HG02970 (cell line): ENCODE measurements around the gene TMEM269.
"Not testable (repeated sequence)": the region's sequence is repeated elsewhere in the genome, so short reads cannot be mapped to it uniquely, and the experiment has no call there.

Experiments used
- ATAC-seq: cut with Tn5 transposase; IDR thresholded peaks from one replicate; pipeline ENCODE4 v1.9.1; 2021; ENCODE audit warnings: mild to moderate bottlenecking, moderate library complexity, moderate number of reproducible peaks; ENCODE audit not compliant: unreplicated experiment, low FRiP score

TMEM269 gene

DNA sequence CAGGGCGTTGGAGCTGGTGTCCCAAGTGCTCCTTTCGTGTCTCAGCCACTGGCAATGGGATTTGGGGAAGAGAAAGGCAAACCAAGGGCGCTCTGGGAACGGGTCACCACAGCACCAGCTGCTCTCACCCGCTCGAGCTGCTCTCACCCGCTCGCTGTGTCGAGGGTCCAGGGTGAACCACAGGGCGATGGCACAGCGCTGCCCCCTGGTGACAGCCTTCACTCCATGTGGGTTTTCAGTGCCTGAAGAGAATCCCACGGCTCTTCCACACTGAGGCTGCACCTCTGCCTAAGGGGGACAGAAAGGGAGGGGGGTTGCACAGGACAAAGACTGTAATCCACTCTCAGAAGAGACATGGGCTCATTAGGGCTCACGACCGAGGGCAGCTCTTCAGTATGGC is 37.7 kb upstream of the TMEM269 start:
- ATAC-seq = no peak

DNA sequence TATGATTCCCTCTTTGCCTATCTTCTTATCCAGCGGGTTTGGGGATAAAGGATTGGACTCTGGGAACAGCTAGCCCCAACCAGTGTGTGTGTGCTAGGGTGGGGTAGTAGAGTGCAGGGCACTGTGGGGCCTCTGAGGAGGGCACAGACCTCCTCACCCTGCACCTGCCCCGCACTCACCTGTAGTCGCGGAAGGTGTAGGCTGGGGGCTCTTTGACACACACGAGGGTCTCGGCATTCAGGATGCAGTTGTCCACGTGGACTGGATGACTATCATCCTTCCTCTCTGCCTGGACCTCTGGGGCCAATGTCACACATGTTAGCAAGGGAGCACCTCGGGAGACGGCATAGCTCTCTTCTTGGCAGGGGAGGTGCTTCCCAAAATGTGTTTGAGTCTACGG is 36.8 kb upstream of the TMEM269 start:
- no peak for ATAC-seq

DNA sequence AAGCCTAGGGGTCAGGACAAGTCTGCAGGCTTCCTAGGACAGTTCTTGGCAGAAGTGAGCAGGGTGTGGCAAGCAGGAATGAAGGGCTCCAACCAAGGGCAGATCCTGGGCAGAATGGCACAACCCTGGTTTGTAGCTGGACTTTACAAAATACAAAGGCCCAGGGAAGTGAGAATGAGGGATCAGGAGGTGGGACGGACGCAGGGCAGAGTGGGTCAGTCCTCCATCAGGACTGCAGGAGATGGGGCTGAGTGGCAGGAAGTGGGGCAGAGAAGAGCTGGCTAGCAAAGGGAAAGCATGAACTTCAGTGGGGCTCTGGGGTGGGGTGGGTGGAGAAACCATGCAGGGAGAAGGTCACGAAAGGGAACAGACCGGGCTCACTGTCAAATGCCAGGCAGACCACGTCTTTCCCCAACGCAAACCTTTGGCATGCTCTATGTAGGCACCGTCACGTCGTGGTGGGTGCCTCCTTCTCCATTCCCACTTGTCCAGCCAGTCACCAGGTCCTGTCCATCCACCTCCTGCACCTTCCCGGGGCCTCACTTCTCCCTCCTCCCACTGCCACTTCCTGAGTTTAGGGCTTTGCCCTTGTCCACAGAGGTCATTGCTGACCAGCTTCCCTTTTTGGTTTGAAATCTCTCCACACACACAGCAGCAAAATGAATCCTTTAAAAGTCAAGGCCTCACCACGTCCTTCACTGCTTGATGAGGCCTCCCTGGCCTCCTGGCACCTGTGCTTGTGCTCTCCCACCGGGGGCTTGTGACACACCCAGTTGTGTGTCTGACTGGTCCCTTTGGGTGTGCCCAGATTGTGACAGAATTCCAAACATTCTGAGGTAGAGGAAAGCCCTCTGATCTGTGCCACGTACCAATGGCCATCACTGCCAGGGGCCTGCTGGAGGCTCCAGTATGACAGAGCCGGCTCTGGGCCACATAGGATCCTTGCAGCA is 36.1 kb upstream of the TMEM269 start:
- no peak for ATAC-seq

DNA sequence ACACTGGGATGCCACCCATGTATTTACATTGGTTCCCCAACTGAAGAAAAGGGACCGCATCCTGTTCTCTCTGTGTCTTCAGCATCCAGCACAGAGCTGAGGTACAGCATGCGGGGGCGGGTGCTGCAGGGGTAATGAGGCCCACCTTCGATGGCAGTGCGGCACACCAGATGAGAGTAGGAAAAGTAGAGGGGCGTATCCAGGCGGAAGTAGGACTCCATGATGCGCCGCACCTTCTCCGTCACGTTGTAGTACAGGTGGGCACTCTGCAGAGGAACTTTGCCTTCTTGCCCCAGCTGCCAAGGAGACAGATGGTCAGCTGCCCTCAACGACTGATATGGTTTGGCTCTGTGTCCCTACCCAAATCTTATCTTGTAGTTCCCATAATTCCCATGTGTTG is 34.8 kb upstream of the TMEM269 start:
- no peak for ATAC-seq

DNA sequence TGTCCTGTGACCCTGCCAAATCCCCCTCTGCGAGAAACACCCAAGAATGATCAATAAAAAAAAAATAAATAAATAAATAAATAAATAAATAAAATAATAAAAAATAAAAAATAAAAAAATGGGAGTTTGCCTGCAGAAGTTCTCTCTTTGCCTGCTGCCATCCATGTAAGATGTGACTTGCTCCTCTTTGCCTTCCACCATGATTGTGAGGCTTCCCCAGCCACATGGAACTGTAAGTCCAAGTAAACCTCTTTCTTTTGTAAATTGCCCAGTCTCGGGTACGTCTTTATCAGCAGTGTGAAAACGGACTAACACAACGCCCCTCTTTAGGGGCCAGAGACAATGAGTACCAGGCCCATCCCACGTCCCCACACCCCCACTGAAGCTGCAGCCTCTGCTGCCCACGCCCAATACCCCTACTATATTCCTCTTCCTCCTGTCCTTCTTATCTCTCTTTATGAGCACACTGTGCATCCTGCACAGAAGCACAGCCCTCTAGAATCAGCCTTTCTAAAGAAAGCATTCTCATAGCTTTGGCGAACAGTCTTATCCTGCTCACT is 33.2 kb upstream of the TMEM269 start:
- not testable (repeated sequence) for ATAC-seq

DNA sequence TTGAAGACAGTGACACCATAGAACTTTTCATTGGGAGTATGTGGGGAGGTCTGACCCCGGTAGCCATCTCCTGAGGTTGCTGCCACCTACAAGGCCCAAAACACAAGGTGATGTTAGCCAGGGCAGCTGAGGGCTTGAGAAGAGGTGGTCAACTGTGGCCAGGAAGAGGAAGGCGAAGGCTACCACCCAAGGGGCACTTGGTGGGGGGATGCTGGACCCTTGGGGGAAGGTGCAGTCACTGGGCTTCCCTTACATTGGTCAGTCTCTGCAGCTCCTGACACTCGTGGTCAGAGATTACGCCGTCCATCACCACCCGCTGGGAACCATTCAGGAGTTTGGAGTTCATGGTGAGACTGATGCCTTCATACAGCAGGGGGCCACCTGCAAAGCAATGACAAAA is 32.5 kb upstream of the TMEM269 start:
- no peak for ATAC-seq

DNA sequence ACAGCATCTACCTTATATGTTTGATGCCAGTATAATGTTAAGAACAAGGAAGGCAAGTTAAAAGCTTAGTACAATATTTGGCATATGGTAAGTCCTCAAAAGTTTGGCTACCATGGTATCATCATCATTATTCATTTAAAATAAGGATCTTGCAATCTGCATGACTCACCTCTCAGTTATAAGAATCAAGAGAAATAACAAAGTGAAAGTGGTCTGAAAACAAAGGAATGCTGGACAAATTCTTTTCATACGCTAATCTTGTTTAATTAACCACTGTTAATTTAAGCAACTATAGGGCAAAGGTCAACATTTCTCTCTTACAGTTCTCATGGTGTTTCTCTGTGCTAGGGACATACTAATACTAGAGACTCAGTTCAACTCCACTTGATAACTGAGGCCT is 31.7 kb upstream of the TMEM269 start:
- no peak for ATAC-seq

DNA sequence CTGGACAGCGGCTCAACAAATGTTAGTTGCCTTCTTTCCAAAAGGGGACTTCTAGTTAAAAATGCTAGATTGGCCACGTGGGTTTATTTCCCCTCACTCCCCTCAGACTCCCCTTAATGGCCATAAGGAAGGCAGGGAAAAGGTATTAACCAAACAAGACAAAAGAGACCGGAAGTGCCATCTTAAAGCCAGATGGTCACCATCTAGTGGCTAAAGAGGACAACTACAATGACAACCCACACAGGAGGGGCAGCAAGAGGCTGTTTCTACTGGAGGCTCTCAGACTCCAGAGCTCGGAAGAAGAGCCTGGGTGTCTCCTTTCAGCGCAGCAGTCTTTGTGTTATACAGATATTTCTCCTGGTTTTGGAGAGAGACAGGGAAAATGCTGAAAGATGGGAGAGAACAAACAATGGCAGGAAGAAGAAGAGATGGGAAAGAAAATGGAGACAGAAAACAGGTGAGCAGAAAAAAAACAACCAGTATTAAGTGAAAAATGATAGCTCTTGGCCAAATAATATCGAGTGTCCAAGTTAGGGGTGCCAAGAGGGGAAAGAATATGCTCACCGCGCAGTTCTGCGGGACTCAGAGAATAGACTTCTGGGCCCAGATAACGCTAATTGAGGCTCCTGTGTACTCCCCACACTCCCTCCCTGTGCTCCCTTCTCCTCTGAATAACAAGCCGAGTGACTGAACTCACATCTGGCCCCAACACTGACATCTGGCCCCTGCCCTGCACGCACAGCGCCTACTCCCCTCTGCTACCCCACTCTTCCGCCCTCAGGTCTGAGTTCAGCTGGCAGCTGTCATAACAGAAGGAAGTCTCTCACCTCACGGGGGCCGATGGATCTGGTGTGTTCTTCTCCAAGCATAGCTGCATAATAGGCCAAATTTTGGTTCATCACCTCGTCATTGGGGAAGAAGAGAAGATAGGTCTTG is 27.6 kb upstream of the TMEM269 start:
- ATAC-seq = no peak

DNA sequence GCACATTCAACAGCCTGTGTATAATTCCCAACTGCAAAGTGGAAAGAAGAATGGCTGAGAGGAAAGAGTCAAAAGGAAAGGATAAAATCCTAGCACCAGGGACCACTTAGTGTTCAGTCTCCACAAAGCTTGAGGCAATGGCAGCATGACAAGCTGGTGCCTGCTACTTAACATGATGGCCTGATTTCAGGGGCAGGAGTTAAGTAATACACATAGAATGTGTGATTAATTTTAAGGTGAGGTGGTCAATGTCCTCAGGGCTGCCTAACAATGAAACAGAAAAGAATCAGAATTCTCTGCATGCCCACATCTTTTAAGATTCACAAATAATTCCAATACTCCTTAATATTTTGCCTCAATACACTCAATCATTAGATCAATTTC is 26.9 kb upstream of the TMEM269 start:
- no peak for ATAC-seq

DNA sequence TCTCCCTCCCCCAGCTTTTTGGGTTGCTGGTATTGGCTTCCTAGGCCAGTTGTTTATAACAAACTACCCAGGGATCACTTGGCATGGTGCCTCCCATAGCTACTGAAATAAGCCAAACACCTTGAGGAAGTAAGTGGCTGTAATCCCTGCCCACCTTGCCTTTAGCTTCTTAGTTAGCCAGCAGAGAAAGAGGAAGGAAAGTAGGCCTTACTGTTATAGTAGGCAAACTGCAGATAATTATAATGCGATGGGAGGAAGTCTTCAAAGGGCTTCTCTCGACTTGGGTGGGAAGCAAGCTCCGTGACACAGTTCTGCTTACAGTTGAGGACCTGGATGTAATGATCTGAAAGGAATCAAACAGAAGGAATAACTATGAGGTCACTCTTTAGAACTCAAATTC is 26.1 kb upstream of the TMEM269 start:
- no peak for ATAC-seq

DNA sequence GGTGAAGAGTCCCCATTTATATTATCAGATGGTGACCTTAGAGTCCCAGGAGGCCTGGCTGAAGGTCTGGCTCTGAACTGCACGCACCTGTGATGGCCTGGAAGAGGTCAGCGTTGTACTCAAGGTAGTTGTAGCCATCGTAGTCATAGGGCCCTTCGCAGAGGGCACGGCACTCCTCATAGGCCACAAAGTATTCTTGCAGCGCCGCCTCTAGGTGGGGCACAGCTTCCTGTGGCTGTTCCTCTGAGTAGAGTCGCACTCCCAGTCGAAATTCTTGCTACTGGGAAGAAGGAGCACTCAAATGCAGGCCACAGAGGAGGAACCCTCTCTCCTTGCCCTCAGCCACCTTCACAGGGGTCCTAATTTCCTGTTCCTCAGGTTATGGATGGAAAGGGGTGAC is 25.7 kb upstream of the TMEM269 start:
- ATAC-seq = no peak

DNA sequence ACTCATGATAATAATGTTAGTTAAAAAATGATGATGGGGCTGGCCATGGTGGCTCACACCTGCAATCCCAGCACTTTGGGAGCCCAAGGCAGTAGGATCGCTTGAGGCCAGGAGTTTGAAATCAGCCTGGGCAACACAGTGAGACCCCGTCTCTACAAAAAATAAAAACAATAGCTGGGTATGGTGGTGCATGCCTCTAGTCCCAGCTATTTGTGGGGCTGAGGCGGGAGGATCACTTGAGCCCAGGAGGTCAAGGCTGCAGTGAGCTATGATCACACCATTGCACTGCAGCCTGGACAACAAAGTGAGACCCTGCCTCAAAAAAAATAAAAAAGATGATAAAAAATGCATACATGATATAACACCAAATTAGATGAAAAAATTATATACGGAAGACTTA is 23.2 kb upstream of the TMEM269 start:
- no peak for ATAC-seq

DNA sequence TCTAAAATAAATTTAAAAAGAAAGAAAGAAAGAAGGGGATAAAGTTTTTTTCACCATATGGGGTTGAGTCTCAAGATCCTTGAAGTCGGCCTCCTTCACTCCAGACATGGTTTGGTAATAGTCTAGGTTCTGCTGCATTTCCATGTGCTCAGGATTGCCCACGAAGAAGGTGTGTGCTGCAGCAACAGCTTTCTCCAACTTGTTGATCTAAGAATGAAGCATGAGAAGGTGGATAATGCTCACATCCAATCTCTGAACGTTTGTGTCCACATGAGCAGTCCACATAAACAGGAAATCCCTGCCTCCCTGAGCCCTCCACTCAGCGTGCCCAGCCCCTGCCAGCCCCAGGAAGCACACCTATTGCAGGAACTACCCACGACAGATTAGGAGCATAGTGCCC is 22.5 kb upstream of the TMEM269 start:
- no peak for ATAC-seq

DNA sequence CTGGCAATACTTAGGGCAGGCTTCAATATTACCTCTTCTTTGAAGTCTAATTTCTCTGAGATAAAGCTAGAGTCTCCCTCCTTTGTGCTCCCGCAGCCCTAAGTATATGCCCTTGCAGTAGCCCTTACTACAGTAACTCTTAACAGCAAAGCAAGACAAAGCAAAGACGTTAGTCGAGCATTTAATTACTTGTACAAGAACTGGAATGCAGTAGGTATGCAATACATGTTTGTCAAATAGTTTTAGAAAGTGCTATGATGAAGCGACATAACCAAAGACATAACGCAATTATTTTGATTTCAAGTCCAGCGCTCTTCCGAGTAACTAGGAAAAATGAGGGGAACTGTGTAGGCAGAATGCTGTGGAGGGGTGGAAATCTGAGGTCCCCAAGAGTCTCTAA is 19.5 kb upstream of the TMEM269 start:
- no peak for ATAC-seq

DNA sequence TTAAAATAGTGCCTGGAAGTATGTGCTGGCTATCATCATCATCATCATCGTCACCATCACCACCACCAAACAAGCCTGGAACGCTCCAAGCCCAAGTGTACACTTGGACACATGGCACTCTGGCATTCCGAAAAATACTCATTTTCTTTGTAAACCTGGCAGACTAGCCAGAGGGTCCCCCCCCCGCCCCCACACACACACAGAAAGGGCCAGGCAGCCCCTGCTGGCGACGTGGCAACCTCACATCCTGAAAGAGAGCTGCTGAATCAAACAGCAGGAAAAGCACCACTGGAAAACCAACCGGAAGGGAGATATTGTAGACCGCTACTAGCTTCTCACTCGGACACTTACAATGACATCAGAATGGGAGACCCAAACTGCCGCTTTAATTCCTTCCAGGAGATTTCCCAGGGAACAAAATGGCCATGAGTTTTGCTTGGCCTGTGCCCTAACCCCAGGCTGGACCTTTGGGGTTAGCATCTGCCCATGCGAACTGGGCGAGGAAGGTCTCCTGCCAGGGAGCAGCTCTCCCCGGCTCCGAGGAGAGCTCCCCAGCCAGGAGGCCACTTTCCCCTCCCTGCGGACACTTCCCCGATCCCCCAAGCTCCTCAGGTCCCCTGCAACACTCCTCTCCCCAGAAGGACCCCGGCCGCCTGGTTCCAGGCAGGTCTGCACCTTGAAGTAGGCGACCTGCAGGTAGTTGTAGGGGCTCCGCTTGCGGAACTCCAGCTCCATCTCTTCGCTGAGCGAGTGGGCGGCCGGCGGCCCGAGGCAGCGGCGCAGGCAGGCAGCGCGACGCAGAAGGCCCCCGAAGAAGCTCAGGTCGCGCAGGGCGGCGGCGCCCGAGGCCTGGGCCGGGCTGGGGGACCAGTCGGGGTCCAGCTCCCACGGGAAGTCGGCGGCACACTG is 18.7 kb upstream of the TMEM269 start:
- peak; percentile 10 for ATAC-seq

DNA sequence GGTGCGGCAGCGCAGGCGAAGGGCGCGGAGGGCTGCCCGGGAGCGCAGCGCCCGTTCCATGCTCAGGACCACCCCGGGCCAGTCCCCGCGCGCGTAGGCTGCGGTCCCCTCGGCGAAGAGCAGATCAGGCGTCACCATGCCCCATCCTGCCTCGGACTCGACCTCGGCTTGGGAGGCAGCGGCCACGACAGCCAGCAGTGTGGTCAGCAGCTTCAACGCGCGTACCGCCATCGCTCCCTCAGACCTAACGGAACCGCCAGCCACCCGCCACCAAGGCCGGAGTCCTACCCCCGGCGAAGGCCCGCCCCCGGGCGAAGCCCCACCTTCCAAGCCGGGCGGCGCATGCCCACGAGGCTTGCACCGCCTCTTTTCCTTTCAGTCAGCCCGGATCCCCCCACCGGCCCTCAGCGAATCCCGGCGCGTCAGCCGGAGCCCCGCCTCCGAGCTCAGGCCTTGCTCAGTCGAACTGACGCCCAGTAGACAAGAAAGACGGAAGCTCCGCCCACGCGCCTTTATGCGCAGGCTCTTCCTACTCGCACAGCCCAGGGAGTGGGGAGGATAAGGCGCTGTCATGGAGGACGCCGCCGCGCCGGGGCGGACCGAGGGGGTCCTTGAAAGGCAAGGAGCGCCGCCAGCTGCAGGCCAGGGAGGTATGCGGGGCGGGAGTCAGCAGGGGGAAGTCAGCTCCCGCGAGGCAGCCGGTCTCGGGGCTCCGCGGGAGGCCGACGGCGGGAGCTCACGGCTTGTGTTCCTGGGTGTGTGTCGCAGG is 17.9 kb upstream of the TMEM269 start, which contains the start of the genes C1orf50 and P3H1:
Gene C1orf50, plus strand, starts transcription at position 509 of the 769 bp plus-strand sequence. Its CDS starts 63 bp downstream, at position 572.
Gene P3H1, minus strand, starts transcription at position 288 of the 769 bp plus-strand sequence. Its CDS starts 57 bp downstream, at position 231.
- peak; percentile 89 for ATAC-seq

DNA sequence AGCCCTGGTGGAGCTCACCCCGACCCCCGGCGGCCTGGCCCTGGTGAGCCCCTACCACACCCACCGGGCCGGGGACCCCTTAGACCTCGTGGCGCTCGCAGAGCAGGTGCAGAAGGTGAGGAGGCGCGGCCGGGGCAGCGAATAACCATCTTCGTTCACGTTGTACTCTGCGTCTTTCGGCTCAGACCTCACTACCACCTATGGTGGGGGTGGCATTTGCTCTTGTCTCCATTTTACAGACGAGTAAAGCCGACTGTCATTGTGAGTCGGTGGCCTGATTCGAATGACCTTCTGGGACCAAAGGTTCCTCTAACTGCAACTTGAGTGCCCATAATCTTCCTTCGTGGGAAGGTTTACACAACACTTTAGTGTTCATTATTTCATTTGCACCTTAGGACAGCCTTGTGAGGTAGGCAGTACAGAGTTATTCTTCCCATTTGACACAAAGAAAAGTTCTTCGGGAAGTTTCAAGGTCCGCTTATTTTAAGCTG is 17.2 kb upstream of the TMEM269 start:
- ATAC-seq = peak; percentile 8

DNA sequence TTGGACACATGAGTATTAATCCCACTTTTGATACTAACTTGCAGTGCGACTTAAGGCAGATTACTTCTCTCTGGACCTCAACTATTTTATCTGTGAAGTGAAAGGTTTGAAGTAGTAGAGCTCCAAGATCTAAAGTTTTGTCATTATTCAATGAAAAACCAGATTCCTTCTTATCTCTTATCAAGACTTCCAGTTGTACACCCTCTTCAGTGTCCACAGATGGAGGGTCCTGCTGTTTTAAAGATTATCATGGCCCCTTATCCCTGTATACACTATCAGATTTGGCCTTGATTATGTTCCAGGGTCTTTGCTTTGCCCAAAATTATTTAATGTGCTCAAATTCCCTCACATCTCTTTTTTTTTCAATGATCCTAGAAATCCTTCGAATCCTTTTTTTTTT is 16.6 kb upstream of the TMEM269 start:
- ATAC-seq = no peak

DNA sequence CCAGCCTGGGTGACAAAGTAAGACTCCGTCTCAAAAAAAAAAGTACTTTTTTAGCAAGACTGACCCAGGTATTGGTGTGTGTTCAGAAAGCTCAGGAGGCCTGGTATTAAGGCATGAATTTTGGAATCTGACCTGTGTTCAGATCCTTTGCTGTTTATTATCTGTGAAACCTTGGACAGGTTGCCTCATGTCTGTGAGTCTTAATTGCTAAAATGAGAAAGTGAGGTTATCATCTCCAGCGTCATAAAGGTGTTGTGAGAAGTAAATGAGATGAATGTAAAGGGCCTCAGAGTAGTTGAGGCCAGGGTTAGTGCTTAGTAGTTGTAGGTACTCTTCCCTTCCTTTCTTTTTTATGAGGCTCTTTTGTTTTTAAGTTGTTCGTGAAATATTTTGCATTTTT is 15.0 kb upstream of the TMEM269 start:
- no peak for ATAC-seq
